B cell (primary cell): ENCODE measurements around the gene IYD. TPM values are rescaled to one million over a fixed set of nuclear protein-coding genes. Genes with fewer than 3 reads are reported as not detected.

Source experiments
- ATAC-seq: fragments of 200-7000 bp; cut with Tn5 transposase; one replicate; pipeline ENCODE4 v1.10.0; 2021; ENCODE audit warnings: low read depth, mild to moderate bottlenecking, moderate number of reproducible peaks, moderate library complexity
- CTCF ChIA-PET: fragments of 350-600 bp; sonication (Branson Sonifier 250); formaldehyde crosslinking; loops from one replicate; lab custom pipeline; 2021; ENCODE audit warnings: antibody characterized with exemption, inconsistent platforms; lab: Charles Lee
- POLR2A ChIA-PET: fragments of 350-600 bp; sonication (Branson Sonifier 250); formaldehyde crosslinking; loops from one replicate; lab custom pipeline; 2021; ENCODE audit warnings: antibody characterized with exemption; lab: Charles Lee
- DNase-seq: peaks from one replicate; pipeline ENCODE4 v3.0.0; 2013
- H2AFZ ChIP-seq: 2 replicates; pipeline ENCODE4 v1.6.1; 2012; ENCODE audit warnings: mild to moderate bottlenecking, low read depth, low read length; ENCODE audit not compliant: insufficient read depth, poor library complexity, severe bottlenecking
- H3K27ac ChIP-seq, 2 donors: 1 replicate in 1 of 2; 2 replicates in 1 of 2; pipeline ENCODE4 v1.5.1; 2012 to 2013; ENCODE audit warnings: low read length in 2 of 2, mild to moderate bottlenecking in 2 of 2, moderate library complexity in 1 of 2
- H3K27me3 ChIP-seq, 4 experiments: fragments of 200-600 bp in 1 of 4; sonication (generic) in 1 of 4; replicated peaks in 1 of 4; 1 replicate in 2 of 4; 2 replicates in 2 of 4; pipeline versions ENCODE4 v1.6.1 to v1.7.0; 2013 to 2016; ENCODE audit warnings: low read length in 3 of 4, mild to moderate bottlenecking in 2 of 4, mixed read lengths in 1 of 4, moderate library complexity in 1 of 4; ENCODE audit not compliant: insufficient read depth in 4 of 4, control insufficient read depth in 3 of 4; ENCODE audit errors: control extremely low read depth in 1 of 4
- H3K36me3 ChIP-seq, 2 experiments: replicated peaks in 1 of 2; 1 replicate in 1 of 2; 2 replicates in 1 of 2; pipeline versions ENCODE4 v1.6.1 to v1.7.1; 2013; ENCODE audit warnings: low read length in 1 of 2; ENCODE audit not compliant: insufficient read depth in 2 of 2, control insufficient read depth in 1 of 2; ENCODE audit errors: control extremely low read depth in 1 of 2, extremely low read depth in 1 of 2
- H3K4me1 ChIP-seq, 2 donors: fragments of 200-600 bp in 1 of 2; sonication (generic) in 1 of 2; 1 replicate in 1 of 2; 2 replicates in 1 of 2; pipeline versions ENCODE4 v1.5.1 to v1.6.1; 2013 to 2017; ENCODE audit warnings: low read length in 2 of 2; ENCODE audit not compliant: control insufficient read depth in 2 of 2, insufficient read depth in 2 of 2
- H3K4me2 ChIP-seq: replicated peaks from 2 replicates; pipeline ENCODE3; 2012; ENCODE audit warnings: mild to moderate bottlenecking, low read depth, low read length; ENCODE audit not compliant: poor library complexity, severe bottlenecking
- H3K4me3 ChIP-seq, 5 experiments: fragments of 200-600 bp in 1 of 5; sonication (generic) in 1 of 5; 1 replicate in 3 of 5; 2 replicates in 2 of 5; pipeline versions ENCODE4 v1.5.1 to v1.7.0; 2011 to 2016; ENCODE audit warnings: low read length in 4 of 5, mild to moderate bottlenecking in 4 of 5, low read depth in 2 of 5, control low read depth in 1 of 5, moderate library complexity in 1 of 5; ENCODE audit not compliant: insufficient read depth in 1 of 5; ENCODE audit errors: control extremely low read depth in 1 of 5, extremely low read depth in 1 of 5
- H3K79me2 ChIP-seq: fragments of 200-600 bp; sonication (generic); one replicate; pipeline ENCODE4 v1.6.0; 2016; ENCODE audit warnings: low read length; ENCODE audit not compliant: control insufficient read depth, insufficient read depth
- H3K9ac ChIP-seq: fragments of 200-600 bp; sonication (generic); 2 replicates; pipeline ENCODE4 v1.6.1; 2017; ENCODE audit warnings: mild to moderate bottlenecking, low read length, moderate library complexity
- H3K9me3 ChIP-seq, 3 donors: one replicate each; pipeline versions ENCODE4 v1.6.1 to v1.7.1; 2013; ENCODE audit warnings: low read length in 2 of 3; ENCODE audit not compliant: control insufficient read depth in 2 of 3, insufficient read depth in 1 of 3; ENCODE audit errors: control extremely low read depth in 1 of 3
- H4K20me1 ChIP-seq: 2 replicates; pipeline ENCODE4 v1.6.0; 2012; ENCODE audit warnings: mild to moderate bottlenecking, low read length; ENCODE audit not compliant: insufficient read depth, control insufficient read depth, poor library complexity, severe bottlenecking
- H3K27ac Mint-ChIP-seq: one replicate; pipeline ENCODE4 v1.8.0; 2021; ENCODE audit warnings: mixed read lengths
- H3K27me3 Mint-ChIP-seq: one replicate; pipeline ENCODE4 v1.8.0; 2021; ENCODE audit warnings: mixed read lengths
- H3K4me1 Mint-ChIP-seq: one replicate; pipeline ENCODE4 v1.8.0; 2021; ENCODE audit warnings: mixed read lengths
- H3K4me3 Mint-ChIP-seq: one replicate; pipeline ENCODE4 v1.8.0; 2021; ENCODE audit warnings: mixed read lengths
- H3K9me3 Mint-ChIP-seq: one replicate; pipeline ENCODE4 v1.8.0; 2022; ENCODE audit warnings: mixed read lengths; ENCODE audit not compliant: insufficient read depth
- CTCF ChIP-seq: fragments of 200-600 bp; IDR thresholded peaks from one replicate; pipeline ENCODE4 v1.8.0; 2022; ENCODE audit warnings: antibody characterized with exemption, mild to moderate bottlenecking
- EZH2 ChIP-seq: IDR thresholded peaks from 2 replicates; pipeline ENCODE4 v1.6.1; 2012; ENCODE audit warnings: borderline replicate concordance, low read depth, mild to moderate bottlenecking, moderate library complexity, low read length; ENCODE audit not compliant: insufficient read depth, poor library complexity, severe bottlenecking
- WGBS: methylation state at CpG from one replicate; pipeline ENCODE4 v1.1.5; 2013; ENCODE audit warnings: missing lambda C conversion rate; ENCODE audit not compliant: insufficient coverage; 5-methylcytosine and 5-hydroxymethylcytosine counted together
- intact Hi-C: fragments of 100-400 bp; cut with micrococcal nuclease; formaldehyde crosslinking; loops from one replicate; pipeline ENCODE4 v1.10.0; 2022
- polyA plus RNA-seq: library from polyadenylated mRNA; depleted of rRNA; stranded (reverse); fragments of >200 nt; gene quantifications from 2 replicates; pipeline ENCODE4 v1.2.3, GENCODE V29; 2012
- total RNA-seq, 2 donors: library from RNA; stranded (reverse); fragments of 120-200 nt in 1 of 2; gene quantifications; 1 replicate in 1 of 2; 2 replicates in 1 of 2; pipeline versions ENCODE4 v1.2.3 to v1.2.4, GENCODE V29; 2013 to 2022

The IYD gene
- total and polyA plus RNA-seq, 2 donors (not counting 1 experiment from before 2014, with no cell fraction given), result not detected

- Mint-ChIP-seq H3K9me3 (peaks cover 2% of the 10 kb centered on the region), H3K27ac (no peak overlapping the region), H3K27me3 (peaks cover 7% of the 10 kb centered on the region), H3K4me3 (no peak overlapping the region), H3K4me1 (no peaks in the 10 kb centered on the region)
- Histone ChIP-seq H3K79me2 (no peaks in the 10 kb centered on the region), H3K27ac (no peak overlapping the region), H3K9ac (no peak overlapping the region), H3K27me3 (no peaks in the 10 kb centered on the region), H3K4me3 (no peak overlapping the region), H3K4me2 (no peak overlapping the region), H3K9me3 (peaks cover 0 to 5% (median under 1%) of the 10 kb centered on the region in 3 donors), H4K20me1 (no peaks in the 10 kb centered on the region), H3K36me3 (no peaks in the 10 kb centered on the region), H2AFZ (no peak overlapping the region), H3K4me1 (no peaks in the 10 kb centered on the region)
- 65% methylated on average over 5 of the region's 6 CpGs for WGBS
- TF ChIP-seq CTCF, result no peak
- TF ChIP-seq EZH2, result no peak
- no peak for ATAC-seq
- CTCF ChIA-PET, result no interaction called here
- intact Hi-C loops, result no loop called here
- no peak for DNase-seq
- POLR2A ChIA-PET, result no interaction called here
Measured at GRCh38 chr6:150444308-150444707, 75.5 kb downstream of the IYD start.

GRCh38 chr6:150445486-150445885, 76.7 kb downstream of the IYD start:
- no peak for ATAC-seq
- no CpG with 5 or more reads among the region's 2 CpGs for WGBS
- H3K9me3 Mint-ChIP-seq, result peaks cover 2% of the 10 kb centered on the region
- no peaks in the 10 kb centered on the region for H3K9me3 ChIP-seq
- H3K4me3 Mint-ChIP-seq, result no peak overlapping the region
- intact Hi-C loops, result no loop called here
- H3K4me1 ChIP-seq, result no peaks in the 10 kb centered on the region
- ChIA-PET POLR2A (no interaction called here), CTCF (interaction anchor here (0.7 kb wide), 1 partner anchor 27 kb away, joined by 3 read pairs; no protein-coding TSS in a partner anchor)
- no peak overlapping the region for H3K27ac ChIP-seq
- no peaks in the 10 kb centered on the region for H3K27me3 ChIP-seq
- no peak overlapping the region for H3K4me2 ChIP-seq
- no peak overlapping the region for H3K27ac Mint-ChIP-seq
- H3K27me3 Mint-ChIP-seq, result peaks cover 7% of the 10 kb centered on the region
- H4K20me1 ChIP-seq, result no peaks in the 10 kb centered on the region
- no peaks in the 10 kb centered on the region for H3K4me1 Mint-ChIP-seq
- H3K4me3 ChIP-seq, result no peak overlapping the region
- no peaks in the 10 kb centered on the region for H3K36me3 ChIP-seq
- no peak overlapping the region for H2AFZ ChIP-seq
- no peak overlapping the region for H3K9ac ChIP-seq
- no peak for TF ChIP-seq EZH2
- no peak for TF ChIP-seq CTCF
- DNase-seq, result no peak
- H3K79me2 ChIP-seq, result no peaks in the 10 kb centered on the region
